Heart right ventricle (tissue), 16 donors: Measurements from ENCODE around the gene ARGFX. TPM values are rescaled to one million over a fixed set of nuclear protein-coding genes. Genes with fewer than 3 reads are reported as not detected.
"Not testable (repeated sequence)": the region's sequence is repeated elsewhere in the genome, so short reads cannot be mapped to it uniquely, and the experiment has no call there.

ENCODE experiments used
- ATAC-seq, 8 donors: fragments of 200-7000 bp; cut with Tn5 transposase; one replicate each; pipeline ENCODE4 v1.9.1; 2020; ENCODE audit warnings: mild to moderate bottlenecking in 8 of 8, moderate library complexity in 8 of 8, moderate number of reproducible peaks in 1 of 8
- DNase-seq, 2 donors: peaks; one replicate each; pipeline ENCODE4 v3.0.0-alpha.2; 2020
- H3K27ac ChIP-seq, 10 donors: fragments of 200-600 bp; sonication (generic) in 2 of 10; one replicate each; pipeline versions ENCODE4 v1.5.0 to v1.8.0; 2020 to 2022; ENCODE audit warnings: mild to moderate bottlenecking in 3 of 10
- H3K27me3 ChIP-seq, 7 donors: fragments of 200-600 bp; one replicate each; pipeline ENCODE4 v1.8.0; 2021 to 2022; ENCODE audit warnings: mild to moderate bottlenecking in 2 of 7
- H3K36me3 ChIP-seq, 9 donors: fragments of 200-600 bp; sonication (generic) in 1 of 9; one replicate each; pipeline versions ENCODE4 v1.5.0 to v1.8.0; 2020 to 2022; ENCODE audit warnings: mild to moderate bottlenecking in 2 of 9
- H3K4me1 ChIP-seq, 9 donors: fragments of 200-600 bp; sonication (generic) in 1 of 9; one replicate each; pipeline versions ENCODE4 v1.5.0 to v1.8.0; 2020 to 2022; ENCODE audit warnings: mild to moderate bottlenecking in 4 of 9
- H3K4me3 ChIP-seq, 10 donors: fragments of 200-600 bp; sonication (generic) in 2 of 10; one replicate each; pipeline versions ENCODE4 v1.5.0 to v1.8.0; 2020 to 2022; ENCODE audit warnings: mild to moderate bottlenecking in 7 of 10, moderate library complexity in 2 of 10
- H3K9me3 ChIP-seq, 11 donors: fragments of 200-600 bp in 10 of 11; sonication (generic) in 2 of 11; one replicate each; pipeline versions ENCODE4 v1.5.0 to v1.8.0; 2013 to 2022; ENCODE audit warnings: mild to moderate bottlenecking in 2 of 11, control low read depth in 1 of 11, moderate library complexity in 1 of 11
- WGBS, 2 donors: extraction: QIAGEN DNeasy Blood & Tissue Kit; methylation state at CpG; one replicate each; pipeline ENCODE4 v1.1.7; 2013; ENCODE audit warnings: inconsistent platforms in 1 of 2; 5-methylcytosine and 5-hydroxymethylcytosine counted together
- intact Hi-C, 10 donors: fragments of 100-400 bp; cut with DNase I; formaldehyde crosslinking; loops; one replicate each; pipeline versions ENCODE4 v1.11.1 to v1.14.2; 2022
- polyA plus RNA-seq, 2 donors: library from polyadenylated mRNA; stranded (reverse); fragments of 200-250 nt; gene quantifications; one replicate each; pipeline ENCODE4 v1.2.3, GENCODE V29; 2013
- total RNA-seq, 10 donors: library from RNA; stranded (reverse); fragmentation: NEBNext Ultra II Directional in 3 of 10; extraction: Animal tissue kit (Norgen Biotek cat#: 25700) in 3 of 10; gene quantifications; one replicate each; pipeline versions ENCODE4 v1.2.1 to v1.2.4, GENCODE V29; 2021 to 2023
- TF ChIP-seq, protein P1 (sequence below), 9 donors: fragments of 200-600 bp; sonication (generic) in 2 of 9; IDR thresholded peaks; one replicate each; pipeline versions ENCODE4 v1.5.0 to v1.8.0; 2021 to 2022; ENCODE audit warnings: antibody characterized with exemption in 9 of 9, mild to moderate bottlenecking in 5 of 9, moderate library complexity in 1 of 9
- donor health status: Arrhythmogenic right ventricular cardiomyopathy.
- donor health status: ischemic (EF 13 %, LVEDD 7.1; RV severe dilation, severe dysfunction).
- donor health status: healthy with polysubstance abuse.
- donor health status: DM: no; HTN: yes; CAD: no.
- donor health status: DM: no; HTN: no; CAD: no.
- donor health status: ischemic (EF 25% LVEDD 6.9; RV normal size, moderate dysfunction).
- donor health status: ischemic (EF 25% LVEDD 5.7; RV mildly dilated, moderate dysfunction).
- donor health status: healthy.
- donor health status: DM: yes; HTN: yes; CAD: no.
- donor health status: Ischemic cardiomyopathy.
- donor health status: ischemic (EF 35%, LVEDD 5.7; RV mildly dilated, moderate dysfunction).
- donor health status: nonischemic (EF 11% LVEDD 7.7; RV severe dilation, severe dysfunction).
- donor health status: DM: yes; HTN: yes; CAD: no.
- donor health status: PGD.
- donor health status: ischemic (EF 29% LVEDD 5.4; RV normal size, mild dysfunction).
- donor health status: nonischemic (EF 23%, LVEDD 6.1; RV moderate dilation, normal function).

ARGFX gene
- total and polyA plus RNA-seq, 12 donors, result not detected

DNA sequence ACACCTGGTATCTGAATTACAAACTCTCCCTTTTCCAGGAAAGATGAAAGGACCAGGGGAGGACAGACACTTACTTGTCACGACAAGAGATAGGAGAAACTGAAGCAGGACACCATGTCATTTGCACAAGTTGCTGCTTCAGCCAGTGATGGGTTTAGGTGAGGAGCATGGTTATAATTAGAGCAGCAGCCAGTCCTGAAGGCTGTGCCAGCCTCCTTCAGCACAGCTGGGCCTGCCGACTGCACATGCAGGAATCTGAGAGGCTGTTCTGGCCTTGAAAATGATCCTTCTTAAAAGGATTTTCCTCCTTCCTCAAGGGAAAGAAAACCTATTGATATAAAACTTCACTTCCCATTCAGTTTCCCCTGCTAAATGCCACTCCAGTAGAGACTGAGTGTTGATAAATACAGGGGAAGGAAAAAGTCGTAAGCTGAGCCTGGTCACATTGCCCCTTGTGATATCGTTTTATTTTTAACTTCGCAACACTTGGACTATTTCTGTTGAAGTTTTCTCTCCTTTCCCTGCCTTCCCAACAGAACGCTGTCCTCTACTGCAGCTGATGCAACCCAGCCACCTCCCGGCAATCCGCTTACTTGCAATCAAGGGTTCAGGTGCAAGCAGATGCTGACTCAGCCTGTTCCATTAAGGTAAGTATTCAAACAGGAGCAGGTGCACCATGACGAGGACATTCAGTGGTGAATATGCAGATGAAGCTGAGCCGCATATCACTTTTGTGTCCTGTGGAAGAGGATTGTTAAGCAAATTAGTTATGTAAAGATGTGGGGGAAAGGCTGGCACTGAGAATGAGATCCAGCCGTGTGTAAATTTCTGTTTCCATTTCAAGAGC, 25.3 kb downstream of the ARGFX start, which contains the start of gene FBXO40:
TSS of gene FBXO40 (plus strand) at position 524 of the 847 bp plus-strand sequence. CDS start 27,197 bp downstream, outside the sequence.
- no peaks in the 10 kb centered on the region for H3K9me3 ChIP-seq
- H3K27me3 ChIP-seq, result no peaks in the 10 kb centered on the region
- DNase-seq (peak; percentile 42 to 57), ATAC-seq (peak; percentile 69 to 85 (median 81))
- H3K4me3 ChIP-seq, result peak within 1 kb of the TSS; percentile 18 to 57 (median 47)
- WGBS, 2 donors, result 21 to 35% methylated on average over 11 of the region's 11 CpGs
- peaks cover 0 to 43% (median 4%) of the 10 kb centered on the region in 9 donors for H3K4me1 ChIP-seq
- H3K36me3 ChIP-seq, result no peaks in the 10 kb centered on the region
- intact Hi-C loops, result loop anchor here in 2 of 10 donors (5.0 to 10.0 kb wide), 2 partner anchors 52 to 54 kb away; no protein-coding TSS in a partner anchor
- TF ChIP-seq, protein P1, sequence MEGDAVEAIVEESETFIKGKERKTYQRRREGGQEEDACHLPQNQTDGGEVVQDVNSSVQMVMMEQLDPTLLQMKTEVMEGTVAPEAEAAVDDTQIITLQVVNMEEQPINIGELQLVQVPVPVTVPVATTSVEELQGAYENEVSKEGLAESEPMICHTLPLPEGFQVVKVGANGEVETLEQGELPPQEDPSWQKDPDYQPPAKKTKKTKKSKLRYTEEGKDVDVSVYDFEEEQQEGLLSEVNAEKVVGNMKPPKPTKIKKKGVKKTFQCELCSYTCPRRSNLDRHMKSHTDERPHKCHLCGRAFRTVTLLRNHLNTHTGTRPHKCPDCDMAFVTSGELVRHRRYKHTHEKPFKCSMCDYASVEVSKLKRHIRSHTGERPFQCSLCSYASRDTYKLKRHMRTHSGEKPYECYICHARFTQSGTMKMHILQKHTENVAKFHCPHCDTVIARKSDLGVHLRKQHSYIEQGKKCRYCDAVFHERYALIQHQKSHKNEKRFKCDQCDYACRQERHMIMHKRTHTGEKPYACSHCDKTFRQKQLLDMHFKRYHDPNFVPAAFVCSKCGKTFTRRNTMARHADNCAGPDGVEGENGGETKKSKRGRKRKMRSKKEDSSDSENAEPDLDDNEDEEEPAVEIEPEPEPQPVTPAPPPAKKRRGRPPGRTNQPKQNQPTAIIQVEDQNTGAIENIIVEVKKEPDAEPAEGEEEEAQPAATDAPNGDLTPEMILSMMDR (IDR thresholded peaks at IDR 0.05), result peak in 3 of 9 donors; percentile 23 to 37 (median 25)
- peak within 1 kb of the TSS; percentile 67 to 91 (median 84) for H3K27ac ChIP-seq

DNA sequence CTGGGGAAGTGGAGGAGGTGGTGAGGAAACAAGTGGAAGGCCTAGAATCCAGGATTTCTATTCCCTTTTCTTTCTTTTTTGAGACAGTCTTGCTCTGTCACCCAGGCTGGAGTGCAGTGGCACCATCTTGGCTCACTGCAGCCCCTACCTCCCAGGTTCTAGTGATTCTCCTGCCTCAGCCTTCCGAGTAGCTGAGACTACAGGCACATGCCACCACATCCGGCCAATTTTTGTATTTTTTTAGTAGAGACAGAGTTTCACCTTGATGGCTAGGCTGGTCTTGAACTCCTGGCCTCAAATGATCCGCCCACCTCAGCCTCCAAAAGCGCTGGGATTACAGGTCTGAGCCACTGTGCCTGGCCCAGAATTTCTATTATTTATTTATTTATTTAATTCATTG, 26.1 kb downstream of the ARGFX start:
- H3K4me3 ChIP-seq, result peak overlapping the region; percentile 18 to 57 (median 47)
- H3K27ac ChIP-seq, result peak overlapping the region; percentile 67 to 91 (median 84)
- ATAC-seq, result peak in 2 of 8 donors; percentile 14 to 16
- peaks cover 0 to 50% (median 4%) of the 10 kb centered on the region in 9 donors for H3K4me1 ChIP-seq
- DNase-seq, H3K9me3 ChIP-seq, H3K36me3 ChIP-seq, H3K27me3 ChIP-seq: not testable (repeated sequence)
- intact Hi-C loops, result loop anchor here in 2 of 10 donors (5.0 to 10.0 kb wide), 2 partner anchors 51 to 53 kb away; no protein-coding TSS in a partner anchor
- WGBS, 2 donors, result 61 to 73% methylated on average over 4 of the region's 4 CpGs

DNA sequence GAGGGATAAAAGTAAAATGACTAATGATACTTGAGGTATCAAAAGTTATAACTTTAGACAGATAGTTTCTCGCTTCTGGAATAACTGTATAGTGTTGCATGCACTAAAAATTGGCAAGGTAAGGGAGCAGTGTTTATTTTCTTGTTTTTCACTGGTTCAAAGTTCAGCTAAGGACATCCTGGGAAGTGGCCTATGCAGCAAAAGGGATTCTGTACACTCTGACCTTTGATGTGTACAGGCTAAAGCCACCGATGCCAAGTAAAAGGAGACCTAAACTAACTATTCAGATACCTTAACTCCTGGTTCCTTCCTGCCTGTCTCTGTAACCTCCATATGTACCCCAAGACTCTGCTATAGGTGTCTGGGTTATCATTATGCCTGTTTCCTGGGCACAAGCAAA, 27.1 kb downstream of the ARGFX start:
- peak overlapping the region; percentile 14 to 91 (median 84) for H3K27ac ChIP-seq
- ATAC-seq (no peak), DNase-seq (no peak)
- H3K4me3 ChIP-seq, result peak overlapping the region; percentile 18 to 57 (median 47)
- WGBS, 2 donors, result 41 to 47% methylated on average over 2 of the region's 2 CpGs
- intact Hi-C loops, result loop anchor here in 2 of 10 donors (5.0 to 10.0 kb wide), 2 partner anchors 50 to 52 kb away; no protein-coding TSS in a partner anchor
- H3K27me3 ChIP-seq, result no peaks in the 10 kb centered on the region
- TF ChIP-seq, protein P1 (IDR thresholded peaks at IDR 0.05), result no peak
- H3K9me3 ChIP-seq, result no peaks in the 10 kb centered on the region
- H3K4me1 ChIP-seq, result peaks cover 0 to 52% (median 4%) of the 10 kb centered on the region in 9 donors
- no peaks in the 10 kb centered on the region for H3K36me3 ChIP-seq

DNA sequence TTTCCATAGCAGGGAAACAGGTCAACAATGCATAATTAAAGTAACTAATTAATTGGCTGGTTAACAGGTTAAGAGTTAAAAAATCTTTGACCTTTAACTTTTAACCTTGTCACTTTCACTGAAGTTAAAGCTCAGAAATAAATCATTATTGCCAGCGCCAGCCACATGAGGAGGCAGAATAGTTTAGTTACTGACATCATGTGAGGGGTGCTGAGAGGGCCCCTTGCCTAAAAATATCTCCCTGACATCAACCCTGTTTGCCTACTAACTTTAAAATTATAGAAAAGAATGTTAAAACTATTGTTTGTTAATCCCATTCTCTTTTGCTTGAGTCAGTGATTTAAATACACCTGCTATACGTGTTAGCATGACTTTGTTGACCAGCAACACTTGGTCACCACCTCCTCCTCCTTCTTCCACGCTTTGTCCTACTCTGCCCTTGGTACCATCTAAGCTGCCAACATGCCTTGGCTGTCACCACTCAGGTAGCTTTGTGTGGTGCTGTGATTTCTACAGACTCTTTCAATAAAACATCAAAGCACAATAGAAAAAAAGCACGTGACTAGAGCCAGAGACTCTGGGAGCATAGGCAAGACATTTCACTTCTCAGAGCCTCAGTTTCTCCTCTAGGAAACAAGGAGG, 28.1 kb downstream of the ARGFX start:
- ATAC-seq (peak; percentile 53 to 78 (median 66)), DNase-seq (peak in 1 of 2 donors; percentile 26)
- 41 to 66% methylated on average over 4 of the region's 4 CpGs for WGBS, 2 donors
- no peaks in the 10 kb centered on the region for H3K36me3 ChIP-seq
- H3K4me3 ChIP-seq, result peak overlapping the region in 6 of 10 donors; percentile 5 to 57 (median 50)
- H3K27ac ChIP-seq, result peak overlapping the region; percentile 14 to 91 (median 84)
- intact Hi-C loops, result loop anchor here in 1 of 10 donors (10.0 kb wide), 1 partner anchor 49 kb away; no protein-coding TSS in a partner anchor
- TF ChIP-seq, protein P1 (IDR thresholded peaks at IDR 0.05), result no peak
- peaks cover 0 to 61% (median 9%) of the 10 kb centered on the region in 9 donors for H3K4me1 ChIP-seq
- H3K9me3 ChIP-seq, result no peaks in the 10 kb centered on the region
- H3K27me3 ChIP-seq, result no peaks in the 10 kb centered on the region
